PFSK-1 (cell line): ENCODE results near the gene SLC22A23.

Experiments
- FOXP2 ChIP-seq: optimal IDR thresholded peaks from 2 replicates; pipeline ENCODE3; 2011; ENCODE audit warnings: borderline replicate concordance, control low read depth, inconsistent platforms; ENCODE audit not compliant: insufficient read depth; ENCODE audit errors: extremely low read length, extremely low read depth
- POLR2AphosphoS5 ChIP-seq: IDR thresholded peaks from 2 replicates; pipeline ENCODE4 v1.6.1; 2012; ENCODE audit warnings: low read depth, mild to moderate bottlenecking, control low read depth, low read length, moderate library complexity
- REST ChIP-seq, 2 experiments: IDR thresholded peaks; 2 replicates each; pipeline versions ENCODE4 v1.6.1 to v1.8.0; 2011 to 2012; ENCODE audit warnings: low read depth in 2 of 2, low read length in 2 of 2, control low read depth in 1 of 2, inconsistent platforms in 1 of 2, mild to moderate bottlenecking in 1 of 2, moderate library complexity in 1 of 2; ENCODE audit not compliant: insufficient read depth in 1 of 2
- SIN3A ChIP-seq: IDR thresholded peaks from 2 replicates; pipeline ENCODE4 v1.6.1; 2012; ENCODE audit warnings: mild to moderate bottlenecking, low read length, moderate library complexity, borderline replicate concordance; ENCODE audit not compliant: insufficient read depth
- TAF1 ChIP-seq: IDR thresholded peaks from 2 replicates; pipeline ENCODE4 v1.6.1; 2012; ENCODE audit warnings: low read length, control low read depth, borderline replicate concordance; ENCODE audit not compliant: insufficient read depth

- TF ChIP-seq REST (IDR thresholded peaks at IDR 0.05; ENCODE audit: insufficient read depth in 1 of 2, low read depth in 2 of 2, low read length in 2 of 2) = no peak
- no peak for TF ChIP-seq TAF1
- TF ChIP-seq POLR2AphosphoS5 = no peak
- TF ChIP-seq SIN3A = no peak
- no peak for TF ChIP-seq FOXP2
Measured at GRCh38 chr6:3231247-3232016, 225.4 kb downstream of the SLC22A23 start.
